ENCODE measurements around the gene MMP24.

MMP24 gene

DNA sequence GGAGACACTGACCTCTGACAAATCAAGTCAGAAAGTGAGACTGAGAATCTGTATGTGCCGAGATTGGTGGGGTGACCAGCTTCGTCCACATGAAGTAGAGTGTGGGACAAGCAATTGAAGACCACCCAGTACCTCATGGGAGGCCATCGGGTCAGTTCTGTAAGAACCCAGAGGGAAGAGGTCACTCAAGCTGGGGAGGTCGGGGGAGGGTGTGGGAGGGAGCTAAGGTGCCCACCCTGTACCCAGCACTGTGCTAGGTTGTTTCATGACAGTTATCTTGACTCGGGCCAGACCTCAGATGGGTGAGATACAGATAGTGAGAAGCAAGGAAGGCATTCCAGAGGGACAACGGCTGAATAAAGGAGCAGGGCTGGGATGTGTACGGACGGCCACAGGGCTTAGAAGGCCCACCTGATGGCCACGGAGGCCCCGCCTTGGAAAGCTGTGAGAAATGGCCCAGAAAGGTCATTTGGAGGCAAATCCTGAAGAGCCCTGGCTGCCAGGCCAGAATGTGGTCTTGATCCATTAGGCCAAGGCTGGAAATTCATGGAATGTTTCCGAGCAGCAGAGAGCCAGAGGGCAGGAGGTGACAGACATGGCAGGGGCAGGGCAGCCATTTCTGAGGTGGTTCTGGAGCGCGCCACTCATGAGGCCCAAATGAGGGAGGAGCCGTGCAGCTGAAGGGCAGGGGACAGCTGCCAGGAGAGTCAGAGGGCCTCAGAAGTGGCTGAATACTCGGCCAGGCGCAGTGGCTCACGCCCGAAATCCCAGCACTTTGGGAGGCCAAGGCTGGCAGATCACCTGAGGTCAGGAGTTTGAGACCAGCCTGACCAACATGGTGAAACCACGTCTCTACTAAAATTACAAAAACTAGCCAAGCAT, 43.8 kb downstream of the MMP24 start:
- H3K9me3 ChIP-seq (ENCODE audit: control insufficient read depth, low read length): no peaks in the 10 kb centered on the region
- DNase-seq: no peak
- H3K4me3 ChIP-seq (ENCODE audit: insufficient read depth, low read depth, low read length, poor library complexity, severe bottlenecking): no peak overlapping the region
- H3K27me3 ChIP-seq (replicated peaks; ENCODE audit: control insufficient read depth, insufficient read depth, low read length, poor library complexity, severe bottlenecking): no peaks in the 10 kb centered on the region
- no peak overlapping the region for H3K27ac ChIP-seq (ENCODE audit: insufficient read depth, low read length, poor library complexity, severe bottlenecking)
- H3K4me1 ChIP-seq (ENCODE audit: control insufficient read depth, insufficient read depth, low read length, poor library complexity, severe bottlenecking): no peaks in the 10 kb centered on the region
- peaks cover 19% of the 10 kb centered on the region for H3K36me3 ChIP-seq (ENCODE audit: control insufficient read depth, insufficient read depth, low read length)

DNA sequence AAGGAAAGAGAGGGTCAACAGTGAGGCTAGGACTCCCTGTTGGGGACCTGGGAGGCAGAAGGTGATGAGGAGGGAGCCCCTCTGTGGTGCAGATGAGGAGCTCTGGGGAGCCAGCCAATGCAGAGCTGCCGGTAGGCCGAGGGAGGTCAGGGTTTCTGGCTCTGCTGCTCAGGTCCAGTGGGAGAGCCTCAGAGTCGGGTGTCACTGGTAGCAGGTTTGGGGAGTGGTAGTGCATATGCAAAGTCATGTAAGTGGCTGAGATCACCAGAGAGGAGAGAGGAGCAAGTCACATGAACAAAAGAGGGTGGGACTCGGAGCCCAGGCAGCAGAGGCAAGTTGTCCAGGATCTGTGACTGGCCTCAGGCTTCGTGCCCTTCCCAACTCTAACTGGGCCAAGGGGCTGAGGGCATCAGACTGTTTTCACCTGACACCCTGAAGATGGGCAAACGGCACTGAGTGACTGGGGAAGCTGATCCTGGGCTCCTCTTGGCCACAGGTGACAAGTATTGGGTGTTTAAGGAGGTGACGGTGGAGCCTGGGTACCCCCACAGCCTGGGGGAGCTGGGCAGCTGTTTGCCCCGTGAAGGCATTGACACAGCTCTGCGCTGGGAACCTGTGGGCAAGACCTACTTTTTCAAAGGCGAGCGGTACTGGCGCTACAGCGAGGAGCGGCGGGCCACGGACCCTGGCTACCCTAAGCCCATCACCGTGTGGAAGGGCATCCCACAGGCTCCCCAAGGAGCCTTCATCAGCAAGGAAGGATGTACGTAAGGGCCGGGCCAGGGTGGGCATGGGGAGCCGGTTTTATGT, 44.8 kb downstream of the MMP24 start:
- H3K36me3 ChIP-seq (ENCODE audit: control insufficient read depth, insufficient read depth, low read length): peaks cover 19% of the 10 kb centered on the region
- peaks cover 3% of the 10 kb centered on the region for H3K4me1 ChIP-seq (ENCODE audit: control insufficient read depth, insufficient read depth, low read length, poor library complexity, severe bottlenecking)
- no peak overlapping the region for H3K4me3 ChIP-seq (ENCODE audit: insufficient read depth, low read depth, low read length, poor library complexity, severe bottlenecking)

GRCh38 chr20:35271904-35272303, 45.4 kb downstream of the MMP24 start:
- H3K4me1 ChIP-seq (ENCODE audit: control insufficient read depth, insufficient read depth, low read length, poor library complexity, severe bottlenecking): peaks cover 8% of the 10 kb centered on the region
- H3K27me3 ChIP-seq (replicated peaks; ENCODE audit: control insufficient read depth, insufficient read depth, low read length, poor library complexity, severe bottlenecking): no peaks in the 10 kb centered on the region
- H3K4me3 ChIP-seq (ENCODE audit: insufficient read depth, low read depth, low read length, poor library complexity, severe bottlenecking): no peak overlapping the region
- DNase-seq: no peak
- H3K36me3 ChIP-seq (ENCODE audit: control insufficient read depth, insufficient read depth, low read length): peaks cover 19% of the 10 kb centered on the region
- H3K9me3 ChIP-seq (ENCODE audit: control insufficient read depth, low read length): no peaks in the 10 kb centered on the region
- H3K27ac ChIP-seq (ENCODE audit: insufficient read depth, low read length, poor library complexity, severe bottlenecking): no peak overlapping the region

More for the DNA sequence above, 44.8 kb downstream of the MMP24 start:
- Histone ChIP-seq H3K27me3 (replicated peaks; ENCODE audit: control insufficient read depth, insufficient read depth, low read length, poor library complexity, severe bottlenecking) (no peaks in the 10 kb centered on the region), H3K27ac (ENCODE audit: insufficient read depth, low read length, poor library complexity, severe bottlenecking) (no peak overlapping the region), H3K9me3 (ENCODE audit: control insufficient read depth, low read length) (no peaks in the 10 kb centered on the region)
- no peak for DNase-seq

- peaks cover 11% of the 10 kb centered on the region for H3K4me1 ChIP-seq (ENCODE audit: control insufficient read depth, insufficient read depth, low read length, poor library complexity, severe bottlenecking)
- H3K36me3 ChIP-seq (ENCODE audit: control insufficient read depth, insufficient read depth, low read length): peaks cover 16% of the 10 kb centered on the region
- H3K9me3 ChIP-seq (ENCODE audit: control insufficient read depth, low read length): no peaks in the 10 kb centered on the region
- DNase-seq: no peak
- H3K27me3 ChIP-seq (replicated peaks; ENCODE audit: control insufficient read depth, insufficient read depth, low read length, poor library complexity, severe bottlenecking): no peaks in the 10 kb centered on the region
- H3K4me3 ChIP-seq (ENCODE audit: insufficient read depth, low read depth, low read length, poor library complexity, severe bottlenecking): no peak overlapping the region
- no peak overlapping the region for H3K27ac ChIP-seq (ENCODE audit: insufficient read depth, low read length, poor library complexity, severe bottlenecking)
Observed at GRCh38 chr20:35273449-35274171, 47.1 kb downstream of the MMP24 start.

DNA sequence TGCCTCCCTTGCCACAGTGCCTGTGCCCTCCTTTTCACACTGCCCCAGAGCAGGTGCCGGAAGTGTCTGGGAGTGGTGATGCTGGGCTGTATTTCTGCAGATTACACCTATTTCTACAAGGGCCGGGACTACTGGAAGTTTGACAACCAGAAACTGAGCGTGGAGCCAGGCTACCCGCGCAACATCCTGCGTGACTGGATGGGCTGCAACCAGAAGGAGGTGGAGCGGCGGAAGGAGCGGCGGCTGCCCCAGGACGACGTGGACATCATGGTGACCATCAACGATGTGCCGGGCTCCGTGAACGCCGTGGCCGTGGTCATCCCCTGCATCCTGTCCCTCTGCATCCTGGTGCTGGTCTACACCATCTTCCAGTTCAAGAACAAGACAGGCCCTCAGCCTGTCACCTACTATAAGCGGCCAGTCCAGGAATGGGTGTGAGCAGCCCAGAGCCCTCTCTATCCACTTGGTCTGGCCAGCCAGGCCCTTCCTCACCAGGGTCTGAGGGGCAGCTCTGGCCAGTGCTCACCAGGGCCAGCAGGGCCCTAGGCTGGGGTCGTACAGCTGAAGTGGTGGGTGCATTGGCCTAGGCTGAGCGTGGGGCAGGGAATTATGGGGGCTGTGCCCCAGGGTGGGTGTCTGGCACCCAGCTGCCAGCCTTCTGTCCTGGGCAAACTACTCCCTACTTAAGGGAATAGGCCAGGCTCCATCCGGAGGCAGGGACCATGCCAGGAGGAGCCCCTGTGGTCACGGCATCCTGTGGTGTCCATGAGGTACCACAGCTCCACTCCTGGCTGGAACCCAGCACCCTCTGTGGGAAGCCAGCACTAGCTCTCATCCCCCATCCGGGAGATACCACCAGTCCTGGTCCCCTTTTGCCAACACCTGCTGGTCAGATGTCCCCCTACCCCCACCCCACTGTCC, 47.9 kb downstream of the MMP24 start:
- Histone ChIP-seq H3K27me3 (replicated peaks; ENCODE audit: control insufficient read depth, insufficient read depth, low read length, poor library complexity, severe bottlenecking) (no peaks in the 10 kb centered on the region), H3K4me1 (ENCODE audit: control insufficient read depth, insufficient read depth, low read length, poor library complexity, severe bottlenecking) (peaks cover 11% of the 10 kb centered on the region), H3K27ac (ENCODE audit: insufficient read depth, low read length, poor library complexity, severe bottlenecking) (no peak overlapping the region), H3K9me3 (ENCODE audit: control insufficient read depth, low read length) (no peaks in the 10 kb centered on the region), H3K36me3 (ENCODE audit: control insufficient read depth, insufficient read depth, low read length) (peaks cover 25% of the 10 kb centered on the region), H3K4me3 (ENCODE audit: insufficient read depth, low read depth, low read length, poor library complexity, severe bottlenecking) (no peak overlapping the region)
- no peak for DNase-seq

DNA sequence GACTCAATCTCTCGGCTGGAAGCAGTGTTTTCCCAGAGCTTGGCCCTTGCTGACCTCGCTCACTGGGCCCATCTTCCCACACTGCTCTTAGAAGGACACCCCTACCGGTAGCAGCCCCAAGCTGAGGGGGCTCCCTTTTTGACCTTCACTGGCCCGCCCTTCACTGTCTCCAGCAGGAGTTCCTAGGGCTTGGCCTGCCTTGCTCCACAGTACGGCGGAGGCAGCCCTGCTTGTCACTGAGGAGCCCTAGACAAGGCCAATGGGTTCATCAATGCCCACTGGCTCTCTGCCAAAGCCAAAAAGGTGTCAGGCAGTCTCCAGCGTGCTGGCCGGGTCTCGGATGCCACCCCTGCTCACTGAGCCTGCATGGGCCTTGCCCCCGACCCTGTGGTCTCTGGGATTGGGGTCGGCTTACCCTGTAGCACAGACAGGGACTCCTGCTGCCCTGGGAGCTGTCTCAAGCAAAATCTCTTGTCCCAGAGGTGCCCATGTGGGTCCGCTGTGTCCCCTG, 49.3 kb downstream of the MMP24 start:
- H3K4me1 ChIP-seq (ENCODE audit: control insufficient read depth, insufficient read depth, low read length, poor library complexity, severe bottlenecking): peaks cover 11% of the 10 kb centered on the region
- H3K27ac ChIP-seq (ENCODE audit: insufficient read depth, low read length, poor library complexity, severe bottlenecking): no peak overlapping the region
- no peaks in the 10 kb centered on the region for H3K9me3 ChIP-seq (ENCODE audit: control insufficient read depth, low read length)
- no peaks in the 10 kb centered on the region for H3K27me3 ChIP-seq (replicated peaks; ENCODE audit: control insufficient read depth, insufficient read depth, low read length, poor library complexity, severe bottlenecking)
- peaks cover 25% of the 10 kb centered on the region for H3K36me3 ChIP-seq (ENCODE audit: control insufficient read depth, insufficient read depth, low read length)
- no peak for DNase-seq
- no peak overlapping the region for H3K4me3 ChIP-seq (ENCODE audit: insufficient read depth, low read depth, low read length, poor library complexity, severe bottlenecking)

- peaks cover 11% of the 10 kb centered on the region for H3K4me1 ChIP-seq (ENCODE audit: control insufficient read depth, insufficient read depth, low read length, poor library complexity, severe bottlenecking)
- peak overlapping the region; percentile 83 for H3K27ac ChIP-seq (ENCODE audit: insufficient read depth, low read length, poor library complexity, severe bottlenecking)
- no peak overlapping the region for H3K4me3 ChIP-seq (ENCODE audit: insufficient read depth, low read depth, low read length, poor library complexity, severe bottlenecking)
- no peak for DNase-seq
- H3K36me3 ChIP-seq (ENCODE audit: control insufficient read depth, insufficient read depth, low read length): peaks cover 25% of the 10 kb centered on the region
- H3K9me3 ChIP-seq (ENCODE audit: control insufficient read depth, low read length): no peaks in the 10 kb centered on the region
- H3K27me3 ChIP-seq (replicated peaks; ENCODE audit: control insufficient read depth, insufficient read depth, low read length, poor library complexity, severe bottlenecking): no peaks in the 10 kb centered on the region
Observed at GRCh38 chr20:35276408-35276807, 49.9 kb downstream of the MMP24 start.

GRCh38 chr20:35277127-35277526, 50.6 kb downstream of the MMP24 start:
- H3K36me3 ChIP-seq (ENCODE audit: control insufficient read depth, insufficient read depth, low read length): peaks cover 20% of the 10 kb centered on the region
- H3K4me3 ChIP-seq (ENCODE audit: insufficient read depth, low read depth, low read length, poor library complexity, severe bottlenecking): peak overlapping the region; percentile 64
- no peaks in the 10 kb centered on the region for H3K9me3 ChIP-seq (ENCODE audit: control insufficient read depth, low read length)
- H3K27ac ChIP-seq (ENCODE audit: insufficient read depth, low read length, poor library complexity, severe bottlenecking): peak overlapping the region; percentile 83
- H3K27me3 ChIP-seq (replicated peaks; ENCODE audit: control insufficient read depth, insufficient read depth, low read length, poor library complexity, severe bottlenecking): no peaks in the 10 kb centered on the region
- peaks cover 11% of the 10 kb centered on the region for H3K4me1 ChIP-seq (ENCODE audit: control insufficient read depth, insufficient read depth, low read length, poor library complexity, severe bottlenecking)
- DNase-seq: no peak

Measured in effector memory CD4-positive, alpha-beta T cell (primary cell).